NK-92 treated with Interleukin-12 subunit alpha and Interleukin-12 subunit beta, amount 100 ng/mL, for 24 hours (cell line): ENCODE data around the gene COX6A1.

Source experiments
- DNase-seq: peaks from one replicate; lab custom pipeline; 2025; lab: John Stamatoyannopoulos, UW

Gene COX6A1

GRCh38 chr12:120437735-120438494, at the start of gene COX6A1:
COX6A1 (plus strand) TSS chr12:120438113; CDS start chr12:120438127, 14 bp downstream.
- peak; percentile 93 for DNase-seq

GRCh38 chr12:120388691-120389481, 49.0 kb upstream of the COX6A1 start:
- no peak for DNase-seq

- no peak for DNase-seq
These were observed 47.3 kb upstream of the COX6A1 start for GRCh38 chr12:120390540-120391120.

- no peak for DNase-seq
These were observed 43.2 kb upstream of the COX6A1 start for GRCh38 chr12:120394483-120395367.

GRCh38 chr12:120397824-120398540, 39.9 kb upstream of the COX6A1 start:
- no peak for DNase-seq

- no peak for DNase-seq
These were observed 38.4 kb upstream of the COX6A1 start for GRCh38 chr12:120399531-120399930.

- DNase-seq = no peak
These were observed 35.7 kb upstream of the COX6A1 start for GRCh38 chr12:120402217-120402616.

GRCh38 chr12:120403869-120404268, 34.0 kb upstream of the COX6A1 start:
- no peak for DNase-seq

GRCh38 chr12:120404271-120404670, 33.6 kb upstream of the COX6A1 start:
- no peak for DNase-seq

GRCh38 chr12:120406069-120406468, 31.8 kb upstream of the COX6A1 start:
- DNase-seq = no peak

- no peak for DNase-seq
These were observed 31.4 kb upstream of the COX6A1 start for GRCh38 chr12:120406553-120406952.

- DNase-seq = no peak
These were observed 29.1 kb upstream of the COX6A1 start for GRCh38 chr12:120408771-120409170.

- DNase-seq = no peak
These were observed 25.5 kb upstream of the COX6A1 start for GRCh38 chr12:120412421-120412820.

- DNase-seq = no peak
These were observed 23.8 kb upstream of the COX6A1 start for GRCh38 chr12:120413901-120414695.

- no peak for DNase-seq
These were observed 21.3 kb upstream of the COX6A1 start for GRCh38 chr12:120416490-120417216.

- no peak for DNase-seq
These were observed 19.9 kb upstream of the COX6A1 start for GRCh38 chr12:120417917-120418580.

GRCh38 chr12:120421701-120422100, 16.2 kb upstream of the COX6A1 start:
- DNase-seq = no peak

GRCh38 chr12:120422892-120423456, 14.9 kb upstream of the COX6A1 start:
- no peak for DNase-seq

GRCh38 chr12:120425797-120426196, 12.1 kb upstream of the COX6A1 start:
- DNase-seq = no peak
